ENCODE results near the gene NFATC2.

The NFATC2 gene

DNA sequence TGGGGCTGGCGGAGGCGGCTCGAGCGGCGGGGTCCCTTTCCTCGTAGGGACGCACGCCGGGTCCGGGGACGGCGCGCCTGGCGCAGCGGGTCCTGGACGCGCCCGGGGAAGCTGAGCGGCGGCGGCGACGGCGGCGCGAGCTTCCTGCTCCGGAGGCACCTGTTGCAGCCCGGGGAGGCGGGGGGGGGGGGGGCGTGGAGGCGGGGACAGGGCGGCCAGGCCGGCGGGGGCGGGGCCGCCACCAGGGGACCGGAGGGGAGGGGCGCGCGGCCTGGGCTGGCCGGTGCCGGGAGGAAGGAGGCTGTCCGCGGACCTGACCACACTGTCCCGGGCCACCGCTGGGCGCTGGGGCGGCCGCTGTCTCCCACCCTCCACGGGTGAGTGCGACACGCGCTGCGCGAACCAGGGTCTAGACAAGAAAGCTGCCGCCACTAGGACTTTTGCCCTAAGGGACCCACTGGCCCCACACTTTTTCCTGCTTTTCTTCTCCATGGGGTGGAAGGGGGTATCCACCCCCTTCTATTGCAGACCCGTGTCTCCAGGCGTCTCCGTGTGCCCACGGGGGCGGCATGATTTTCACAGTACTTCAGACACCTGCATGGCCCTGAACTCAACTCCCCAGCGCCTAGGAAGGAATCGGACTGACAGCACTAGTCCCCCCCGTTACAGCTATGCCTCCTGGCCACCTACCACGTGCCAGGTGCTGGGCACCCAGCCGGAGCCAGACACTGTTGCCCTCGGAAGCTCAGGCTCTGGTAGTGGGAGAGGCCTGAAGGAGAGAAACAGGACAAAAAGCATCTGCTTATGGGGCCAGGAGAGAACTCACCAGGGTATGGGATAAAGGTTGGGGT, at the start of gene NFATC2:
TSS of gene NFATC2 (minus strand) at position 149 of the 851 bp plus-strand sequence. CDS start 220 bp downstream, outside the sequence.
- peak; percentile 48 for ATAC-seq (ENCODE audit: low read depth)
- Histone ChIP-seq H3K27ac (ENCODE audit: poor library complexity, severe bottlenecking) (no peak within 1 kb of the TSS), H3K9me3 (ENCODE audit: severe bottlenecking) (no peaks in the 10 kb centered on the region), H3K36me3 (ENCODE audit: low read depth) (no peaks in the 10 kb centered on the region), H3K4me3 (ENCODE audit: severe bottlenecking) (peak within 1 kb of the TSS; percentile 4), H3K4me1 (ENCODE audit: insufficient read depth, poor library complexity, severe bottlenecking) (no peaks in the 10 kb centered on the region), H3K27me3 (ENCODE audit: insufficient read depth, poor library complexity, severe bottlenecking) (peaks cover 58% of the 10 kb centered on the region)
- DNase-seq (ENCODE audit: low spot score) = no peak
- TF ChIP-seq, protein P1, sequence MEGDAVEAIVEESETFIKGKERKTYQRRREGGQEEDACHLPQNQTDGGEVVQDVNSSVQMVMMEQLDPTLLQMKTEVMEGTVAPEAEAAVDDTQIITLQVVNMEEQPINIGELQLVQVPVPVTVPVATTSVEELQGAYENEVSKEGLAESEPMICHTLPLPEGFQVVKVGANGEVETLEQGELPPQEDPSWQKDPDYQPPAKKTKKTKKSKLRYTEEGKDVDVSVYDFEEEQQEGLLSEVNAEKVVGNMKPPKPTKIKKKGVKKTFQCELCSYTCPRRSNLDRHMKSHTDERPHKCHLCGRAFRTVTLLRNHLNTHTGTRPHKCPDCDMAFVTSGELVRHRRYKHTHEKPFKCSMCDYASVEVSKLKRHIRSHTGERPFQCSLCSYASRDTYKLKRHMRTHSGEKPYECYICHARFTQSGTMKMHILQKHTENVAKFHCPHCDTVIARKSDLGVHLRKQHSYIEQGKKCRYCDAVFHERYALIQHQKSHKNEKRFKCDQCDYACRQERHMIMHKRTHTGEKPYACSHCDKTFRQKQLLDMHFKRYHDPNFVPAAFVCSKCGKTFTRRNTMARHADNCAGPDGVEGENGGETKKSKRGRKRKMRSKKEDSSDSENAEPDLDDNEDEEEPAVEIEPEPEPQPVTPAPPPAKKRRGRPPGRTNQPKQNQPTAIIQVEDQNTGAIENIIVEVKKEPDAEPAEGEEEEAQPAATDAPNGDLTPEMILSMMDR (IDR thresholded peaks at IDR 0.05; ENCODE audit: poor library complexity, severe bottlenecking) = no peak

GRCh38 chr20:51591871-51592270, 49.4 kb upstream of the NFATC2 start:
- Histone ChIP-seq H3K4me1 (ENCODE audit: insufficient read depth, poor library complexity, severe bottlenecking) (no peaks in the 10 kb centered on the region), H3K9me3 (ENCODE audit: severe bottlenecking) (no peaks in the 10 kb centered on the region), H3K27me3 (ENCODE audit: insufficient read depth, poor library complexity, severe bottlenecking) (no peaks in the 10 kb centered on the region), H3K27ac (ENCODE audit: poor library complexity, severe bottlenecking) (no peak overlapping the region), H3K36me3 (ENCODE audit: low read depth) (no peaks in the 10 kb centered on the region), H3K4me3 (ENCODE audit: severe bottlenecking) (no peak overlapping the region)
- TF ChIP-seq, protein P1 (IDR thresholded peaks at IDR 0.05; ENCODE audit: poor library complexity, severe bottlenecking) = no peak
- DNase-seq (ENCODE audit: low spot score) (no peak), ATAC-seq (ENCODE audit: low read depth) (no peak)

DNA sequence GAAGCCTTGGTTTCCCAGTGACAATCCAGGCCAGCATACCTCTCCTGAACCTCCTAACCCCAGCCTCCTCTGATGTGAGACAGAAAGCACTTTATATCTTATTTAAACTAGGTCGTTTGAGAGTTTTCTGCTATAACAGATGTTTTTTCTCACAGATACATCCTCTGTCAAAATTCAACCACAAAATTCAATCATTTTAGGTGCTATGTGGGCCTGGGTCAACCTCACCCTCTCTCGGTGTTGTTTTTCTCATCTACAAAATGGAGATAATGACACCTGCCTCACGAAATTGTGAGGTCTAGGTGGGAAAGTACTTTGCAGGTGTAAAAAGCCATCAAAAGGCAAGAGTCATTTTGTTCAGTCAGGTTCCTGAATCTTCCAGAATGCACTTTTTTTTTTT, 46.2 kb upstream of the NFATC2 start:
- H3K36me3 ChIP-seq (ENCODE audit: low read depth) = no peaks in the 10 kb centered on the region
- no peaks in the 10 kb centered on the region for H3K27me3 ChIP-seq (ENCODE audit: insufficient read depth, poor library complexity, severe bottlenecking)
- H3K9me3 ChIP-seq (ENCODE audit: severe bottlenecking) = no peaks in the 10 kb centered on the region
- TF ChIP-seq, protein P1 (IDR thresholded peaks at IDR 0.05; ENCODE audit: poor library complexity, severe bottlenecking) = no peak
- DNase-seq (ENCODE audit: low spot score) = no peak
- H3K4me1 ChIP-seq (ENCODE audit: insufficient read depth, poor library complexity, severe bottlenecking) = peaks cover 7% of the 10 kb centered on the region
- ATAC-seq (ENCODE audit: low read depth) = no peak
- H3K4me3 ChIP-seq (ENCODE audit: severe bottlenecking) = no peak overlapping the region
- H3K27ac ChIP-seq (ENCODE audit: poor library complexity, severe bottlenecking) = no peak overlapping the region

GRCh38 chr20:51587145-51587544, 44.6 kb upstream of the NFATC2 start:
- no peaks in the 10 kb centered on the region for H3K9me3 ChIP-seq (ENCODE audit: severe bottlenecking)
- ATAC-seq (ENCODE audit: low read depth) = no peak
- H3K4me1 ChIP-seq (ENCODE audit: insufficient read depth, poor library complexity, severe bottlenecking) = peaks cover 7% of the 10 kb centered on the region
- no peaks in the 10 kb centered on the region for H3K36me3 ChIP-seq (ENCODE audit: low read depth)
- TF ChIP-seq, protein P1 (IDR thresholded peaks at IDR 0.05; ENCODE audit: poor library complexity, severe bottlenecking) = no peak
- no peaks in the 10 kb centered on the region for H3K27me3 ChIP-seq (ENCODE audit: insufficient read depth, poor library complexity, severe bottlenecking)
- DNase-seq (ENCODE audit: low spot score) = no peak
- H3K27ac ChIP-seq (ENCODE audit: poor library complexity, severe bottlenecking) = no peak overlapping the region
- no peak overlapping the region for H3K4me3 ChIP-seq (ENCODE audit: severe bottlenecking)

GRCh38 chr20:51586005-51586440, 43.5 kb upstream of the NFATC2 start:
- no peaks in the 10 kb centered on the region for H3K27me3 ChIP-seq (ENCODE audit: insufficient read depth, poor library complexity, severe bottlenecking)
- H3K4me3 ChIP-seq (ENCODE audit: severe bottlenecking) = no peak overlapping the region
- ATAC-seq (ENCODE audit: low read depth) (peak; percentile 89), DNase-seq (ENCODE audit: low spot score) (no peak)
- no peaks in the 10 kb centered on the region for H3K36me3 ChIP-seq (ENCODE audit: low read depth)
- H3K27ac ChIP-seq (ENCODE audit: poor library complexity, severe bottlenecking) = no peak overlapping the region
- TF ChIP-seq, protein P1 (IDR thresholded peaks at IDR 0.05; ENCODE audit: poor library complexity, severe bottlenecking) = no peak
- no peaks in the 10 kb centered on the region for H3K9me3 ChIP-seq (ENCODE audit: severe bottlenecking)
- H3K4me1 ChIP-seq (ENCODE audit: insufficient read depth, poor library complexity, severe bottlenecking) = peaks cover 7% of the 10 kb centered on the region

Measured in RWPE2 (cell line).